ENCODE results near the gene ZG16.
"Not testable (repeated sequence)": the region's sequence is repeated elsewhere in the genome, so short reads cannot be mapped to it uniquely, and the experiment has no call there.

ZG16 gene

GRCh38 chr16:29766571-29766970 lies 11.5 kb upstream of the ZG16 start:
- no peaks in the 10 kb centered on the region for H3K36me3 ChIP-seq (ENCODE audit: control insufficient read depth, insufficient read depth, low read length)
- no peaks in the 10 kb centered on the region for H3K27me3 ChIP-seq (replicated peaks; ENCODE audit: control insufficient read depth, insufficient read depth, low read length)
- no peak overlapping the region for H3K4me3 ChIP-seq (replicated peaks; ENCODE audit: low read depth, low read length)
- no peak for DNase-seq (ENCODE audit: extremely low read depth, insufficient read length)
- no peak for TF ChIP-seq CTCF (IDR thresholded peaks at IDR 0.05; ENCODE audit: insufficient read depth, low read length, poor library complexity, severe bottlenecking)

- Histone ChIP-seq H3K4me3 (replicated peaks; ENCODE audit: low read depth, low read length) (no peak overlapping the region), H3K27me3 (replicated peaks; ENCODE audit: control insufficient read depth, insufficient read depth, low read length) (no peaks in the 10 kb centered on the region), H3K36me3 (ENCODE audit: control insufficient read depth, insufficient read depth, low read length) (no peaks in the 10 kb centered on the region)
- no peak for TF ChIP-seq CTCF (IDR thresholded peaks at IDR 0.05; ENCODE audit: insufficient read depth, low read length, poor library complexity, severe bottlenecking)
- DNase-seq (ENCODE audit: extremely low read depth, insufficient read length), result no peak
Observed at GRCh38 chr16:29767062-29767461, 11.0 kb upstream of the ZG16 start.

GRCh38 chr16:29769507-29769906 lies 8.5 kb upstream of the ZG16 start:
- Histone ChIP-seq H3K4me3 (replicated peaks; ENCODE audit: low read depth, low read length) (no peak overlapping the region), H3K27me3 (replicated peaks; ENCODE audit: control insufficient read depth, insufficient read depth, low read length) (no peaks in the 10 kb centered on the region), H3K36me3 (ENCODE audit: control insufficient read depth, insufficient read depth, low read length) (no peaks in the 10 kb centered on the region)
- no peak for DNase-seq (ENCODE audit: extremely low read depth, insufficient read length)
- TF ChIP-seq CTCF (IDR thresholded peaks at IDR 0.05; ENCODE audit: insufficient read depth, low read length, poor library complexity, severe bottlenecking), result no peak

GRCh38 chr16:29770250-29770929 lies 7.7 kb upstream of the ZG16 start:
- Histone ChIP-seq H3K36me3 (ENCODE audit: control insufficient read depth, insufficient read depth, low read length) (no peaks in the 10 kb centered on the region), H3K4me3 (replicated peaks; ENCODE audit: low read depth, low read length) (no peak overlapping the region), H3K27me3 (replicated peaks; ENCODE audit: control insufficient read depth, insufficient read depth, low read length) (no peaks in the 10 kb centered on the region)
- no peak for TF ChIP-seq CTCF (IDR thresholded peaks at IDR 0.05; ENCODE audit: insufficient read depth, low read length, poor library complexity, severe bottlenecking)
- no peak for DNase-seq (ENCODE audit: extremely low read depth, insufficient read length)

GRCh38 chr16:29772330-29772729 lies 5.7 kb upstream of the ZG16 start:
- DNase-seq (ENCODE audit: extremely low read depth, insufficient read length); H3K4me3 ChIP-seq (replicated peaks; ENCODE audit: low read depth, low read length); H3K36me3 ChIP-seq (ENCODE audit: control insufficient read depth, insufficient read depth, low read length): not testable (repeated sequence)

GRCh38 chr16:29774730-29775129 lies 3.3 kb upstream of the ZG16 start:
- Histone ChIP-seq H3K27me3 (replicated peaks; ENCODE audit: control insufficient read depth, insufficient read depth, low read length) (no peaks in the 10 kb centered on the region; the same call in 1 of the 2 replicates), H3K36me3 (ENCODE audit: control insufficient read depth, insufficient read depth, low read length) (no peaks in the 10 kb centered on the region), H3K4me3 (replicated peaks; ENCODE audit: low read depth, low read length) (no peak overlapping the region)
- TF ChIP-seq CTCF (IDR thresholded peaks at IDR 0.05; ENCODE audit: insufficient read depth, low read length, poor library complexity, severe bottlenecking), result no peak
- DNase-seq (ENCODE audit: extremely low read depth, insufficient read length), result no peak

More at GRCh38 chr16:29772330-29772729, 5.7 kb upstream of the ZG16 start:
- H3K27me3 ChIP-seq (replicated peaks; ENCODE audit: control insufficient read depth, insufficient read depth, low read length), result not testable (repeated sequence)
